Stimulated activated CD4-positive, alpha-beta T cell treated with anti-CD3 and anti-CD28 coated beads, Interleukin-12 subunit alpha, Interleukin-12 subunit beta, amount 100 ng/mL, for 48 hours (primary cell): ENCODE data around the gene ODC1.

Source experiments
- DNase-seq, 3 donors: peaks; one replicate each; pipeline ENCODE4 v3.0.0-alpha.2; 2020; ENCODE audit warnings: low read depth in 2 of 3, low spot score in 1 of 3

Gene ODC1

GRCh38 chr2:10417551-10418335 is 30.4 kb downstream of the ODC1 start:
- DNase-seq = no peak

- DNase-seq = no peak
Observed at GRCh38 chr2:10415640-10416039, 32.5 kb downstream of the ODC1 start.

- DNase-seq = no peak
Observed at GRCh38 chr2:10415048-10415447, 33.1 kb downstream of the ODC1 start.

- no peak for DNase-seq
Observed at GRCh38 chr2:10414591-10414990, 33.5 kb downstream of the ODC1 start.

GRCh38 chr2:10413991-10414451 is 34.1 kb downstream of the ODC1 start:
- DNase-seq = no peak

GRCh38 chr2:10413503-10413902 is 34.6 kb downstream of the ODC1 start:
- DNase-seq = no peak

- DNase-seq = peak in 1 of 3 donors; percentile 28
Observed at GRCh38 chr2:10412380-10412779, 35.7 kb downstream of the ODC1 start.

GRCh38 chr2:10411557-10411956 is 36.6 kb downstream of the ODC1 start:
- no peak for DNase-seq

- no peak for DNase-seq
Observed at GRCh38 chr2:10410823-10411437, 37.2 kb downstream of the ODC1 start.

- no peak for DNase-seq
Observed at GRCh38 chr2:10410001-10410822, 37.9 kb downstream of the ODC1 start.

- peak; percentile 75 to 87 (median 77) for DNase-seq
Observed at GRCh38 chr2:10408649-10409579, 39.2 kb downstream of the ODC1 start.

GRCh38 chr2:10407841-10408648 is 40.1 kb downstream of the ODC1 start:
- DNase-seq = peak; percentile 62 to 65 (median 62)

- DNase-seq = no peak
Observed at GRCh38 chr2:10407432-10407831, 40.7 kb downstream of the ODC1 start.

- DNase-seq = no peak
Observed at GRCh38 chr2:10406491-10407188, 41.5 kb downstream of the ODC1 start.

GRCh38 chr2:10406016-10406415 is 42.1 kb downstream of the ODC1 start:
- no peak for DNase-seq

- no peak for DNase-seq
Observed at GRCh38 chr2:10405448-10405847, 42.7 kb downstream of the ODC1 start.

- DNase-seq = no peak
Observed at GRCh38 chr2:10404324-10405143, 43.6 kb downstream of the ODC1 start.

- DNase-seq = no peak
Observed at GRCh38 chr2:10402653-10403215, 45.4 kb downstream of the ODC1 start.
